GM10248 (cell line): ENCODE measurements around the gene TMEM242.

ENCODE experiments used
- CTCF ChIA-PET: fragments of 300-600 bp; sonication (Branson Sonifier 250); formaldehyde crosslinking; extraction: SDS; loops from one replicate; lab custom pipeline; 2021; ENCODE audit warnings: antibody characterized with exemption; lab: Yijun Ruan, JAX
- POLR2A ChIA-PET: fragments of 350-650 bp; sonication (Branson Sonifier 250); formaldehyde crosslinking; extraction: SDS; loops from one replicate; lab custom pipeline; 2020; ENCODE audit warnings: antibody characterized with exemption; lab: Yijun Ruan, JAX
- DNase-seq: peaks from one replicate; pipeline ENCODE4 v3.0.0; 2012; ENCODE audit errors: extremely low spot score
- TF ChIP-seq, protein P1 (sequence below): IDR thresholded peaks from 2 replicates; pipeline ENCODE4 v1.5.1; 2012; ENCODE audit warnings: mild to moderate bottlenecking, low read depth; ENCODE audit errors: extremely low read depth, missing control alignments, control extremely low read depth

The TMEM242 gene

DNA sequence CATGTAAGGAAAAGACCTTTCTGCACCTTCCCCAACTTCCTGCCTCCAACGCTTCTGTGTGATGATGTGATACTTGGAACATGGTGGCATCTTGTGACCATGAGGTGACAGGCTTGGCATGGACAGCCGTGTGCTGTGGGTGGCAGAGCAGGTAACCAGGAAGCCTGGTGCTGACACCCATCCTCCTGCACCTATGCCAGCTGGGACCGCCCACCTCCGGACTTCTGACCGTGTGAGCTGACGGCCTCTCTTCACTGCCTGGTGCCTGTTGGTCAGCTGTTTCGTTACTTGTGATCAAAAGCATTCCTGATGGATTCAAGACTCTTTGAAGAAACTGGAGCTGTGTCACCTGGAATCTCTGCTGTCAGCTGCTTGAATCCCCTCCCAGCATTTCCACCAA lies 70.3 kb downstream of the TMEM242 start:
- ChIA-PET CTCF (interaction anchor here (0.7 to 1.3 kb wide), 2 partner anchors 12 to 17 kb away, joined by 3 read pairs; no protein-coding TSS in a partner anchor), POLR2A (no interaction called here)
- no peak for DNase-seq
- TF ChIP-seq, protein P1, sequence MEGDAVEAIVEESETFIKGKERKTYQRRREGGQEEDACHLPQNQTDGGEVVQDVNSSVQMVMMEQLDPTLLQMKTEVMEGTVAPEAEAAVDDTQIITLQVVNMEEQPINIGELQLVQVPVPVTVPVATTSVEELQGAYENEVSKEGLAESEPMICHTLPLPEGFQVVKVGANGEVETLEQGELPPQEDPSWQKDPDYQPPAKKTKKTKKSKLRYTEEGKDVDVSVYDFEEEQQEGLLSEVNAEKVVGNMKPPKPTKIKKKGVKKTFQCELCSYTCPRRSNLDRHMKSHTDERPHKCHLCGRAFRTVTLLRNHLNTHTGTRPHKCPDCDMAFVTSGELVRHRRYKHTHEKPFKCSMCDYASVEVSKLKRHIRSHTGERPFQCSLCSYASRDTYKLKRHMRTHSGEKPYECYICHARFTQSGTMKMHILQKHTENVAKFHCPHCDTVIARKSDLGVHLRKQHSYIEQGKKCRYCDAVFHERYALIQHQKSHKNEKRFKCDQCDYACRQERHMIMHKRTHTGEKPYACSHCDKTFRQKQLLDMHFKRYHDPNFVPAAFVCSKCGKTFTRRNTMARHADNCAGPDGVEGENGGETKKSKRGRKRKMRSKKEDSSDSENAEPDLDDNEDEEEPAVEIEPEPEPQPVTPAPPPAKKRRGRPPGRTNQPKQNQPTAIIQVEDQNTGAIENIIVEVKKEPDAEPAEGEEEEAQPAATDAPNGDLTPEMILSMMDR, result no peak

DNA sequence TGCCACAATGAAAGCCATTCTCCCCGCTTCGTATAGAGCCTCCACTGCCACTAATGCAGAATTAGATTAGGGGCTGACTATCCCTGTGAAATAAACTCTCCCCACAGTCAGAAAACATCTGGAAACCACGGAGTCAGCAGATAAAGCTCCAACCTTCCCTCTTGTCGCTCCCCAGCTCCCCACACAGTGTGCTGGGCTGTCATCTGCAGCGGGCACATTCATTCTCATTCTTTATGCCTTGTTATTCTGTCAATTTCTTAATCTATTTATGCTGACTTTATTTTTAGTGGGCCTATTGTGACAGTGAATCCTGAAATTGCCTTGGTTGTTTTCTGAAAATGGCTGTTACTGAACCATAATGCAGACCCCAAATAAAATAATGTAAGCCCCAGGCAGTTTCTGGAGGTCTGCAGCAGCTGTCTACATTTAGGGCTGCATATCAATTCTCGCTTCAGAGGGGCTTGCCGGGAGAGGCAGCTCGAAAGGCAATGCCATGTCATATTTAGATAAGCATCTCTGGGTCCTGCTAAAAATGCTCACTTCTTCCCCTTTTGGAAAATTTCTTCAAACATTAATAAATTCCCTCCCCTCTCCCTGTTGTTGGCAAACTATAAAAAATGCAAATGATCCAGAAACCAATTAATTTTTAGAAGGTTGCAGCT lies 71.6 kb downstream of the TMEM242 start:
- CTCF ChIA-PET, result interaction anchor here (1.3 kb wide), 1 partner anchor 16 kb away, joined by 3 read pairs; no protein-coding TSS in a partner anchor

DNA sequence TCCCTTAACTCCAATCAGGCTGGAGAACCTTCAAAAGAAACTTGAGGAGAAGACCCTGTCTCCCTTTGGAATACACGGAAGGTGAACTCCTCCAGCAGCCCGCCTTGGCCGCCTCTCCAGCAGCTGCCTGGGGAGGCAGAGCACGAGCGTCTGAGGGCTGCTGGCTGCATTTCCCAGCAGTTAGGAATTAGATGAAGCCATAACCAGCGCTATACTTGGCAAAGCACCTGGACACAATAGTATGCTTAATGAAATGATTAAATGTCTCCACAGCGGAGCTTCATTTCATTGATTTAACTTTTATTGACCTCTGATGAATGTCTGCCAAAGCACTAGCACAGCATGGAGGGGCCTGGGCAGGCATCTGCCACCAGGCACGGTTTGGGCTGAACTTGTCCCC lies 73.5 kb downstream of the TMEM242 start:
- no peak for DNase-seq
- CTCF ChIA-PET, result no interaction called here

More for the DNA sequence above, 71.6 kb downstream of the TMEM242 start:
- TF ChIP-seq, protein P1, result no peak
- POLR2A ChIA-PET, result no interaction called here
- DNase-seq, result no peak

DNA sequence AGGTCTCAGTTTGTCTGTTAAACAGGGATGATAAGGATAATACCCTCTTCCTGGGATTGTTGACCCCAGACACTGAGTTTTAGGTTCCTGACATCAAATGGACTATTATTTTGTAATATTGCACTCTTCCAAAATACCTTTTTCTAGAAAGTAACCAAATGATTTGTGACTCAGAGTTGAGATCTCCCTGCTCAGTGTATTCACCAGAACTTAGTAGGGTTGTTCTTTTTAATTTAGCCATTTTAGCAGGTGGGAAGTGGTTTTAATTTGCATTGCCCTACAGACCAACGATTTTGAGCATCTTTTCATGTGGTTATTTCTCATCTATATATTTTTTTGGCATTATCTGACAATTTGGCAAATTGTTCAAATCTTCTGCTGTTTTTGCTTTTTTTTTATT lies 75.1 kb downstream of the TMEM242 start:
- ChIA-PET POLR2A (no interaction called here), CTCF (no interaction called here)
- TF ChIP-seq, protein P1, result no peak
- DNase-seq, result no peak

More for the DNA sequence above, 73.5 kb downstream of the TMEM242 start:
- POLR2A ChIA-PET, result no interaction called here
- TF ChIP-seq, protein P1, result no peak

DNA sequence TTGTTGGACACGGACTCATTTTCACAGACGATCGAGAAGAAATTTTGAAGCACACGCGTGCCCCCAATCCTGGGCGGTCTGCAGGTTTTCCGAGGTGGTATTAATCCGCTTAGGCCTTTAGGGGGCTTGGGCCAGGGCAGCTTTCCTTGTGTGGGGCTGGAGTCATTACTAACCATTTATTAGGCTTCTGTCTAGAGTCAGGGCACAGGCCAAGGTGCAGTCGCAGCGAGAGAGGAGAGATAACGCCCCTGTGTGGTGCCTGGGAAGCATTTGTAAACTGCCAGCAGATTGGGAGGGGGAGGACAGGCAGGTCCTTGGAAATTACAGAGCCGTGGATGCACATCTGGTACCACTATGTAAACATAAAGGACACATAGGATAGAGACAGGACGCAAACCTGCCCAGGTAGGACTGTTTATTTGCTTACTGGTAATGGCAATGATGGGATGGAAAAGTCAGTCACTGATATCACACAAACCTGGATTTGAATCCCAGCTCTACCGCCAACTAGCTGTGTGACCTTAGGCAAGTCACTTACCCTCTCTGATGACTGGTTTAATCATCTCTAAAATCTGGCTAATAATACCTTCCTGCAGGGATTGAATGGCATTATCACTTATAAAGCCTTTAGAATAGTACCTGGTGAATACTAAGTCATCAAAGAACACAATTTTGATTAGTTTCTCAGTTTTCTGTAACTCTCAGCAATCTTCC lies 76.4 kb downstream of the TMEM242 start:
- TF ChIP-seq, protein P1, result no peak
- ChIA-PET CTCF (no interaction called here), POLR2A (no interaction called here)
- no peak for DNase-seq

DNA sequence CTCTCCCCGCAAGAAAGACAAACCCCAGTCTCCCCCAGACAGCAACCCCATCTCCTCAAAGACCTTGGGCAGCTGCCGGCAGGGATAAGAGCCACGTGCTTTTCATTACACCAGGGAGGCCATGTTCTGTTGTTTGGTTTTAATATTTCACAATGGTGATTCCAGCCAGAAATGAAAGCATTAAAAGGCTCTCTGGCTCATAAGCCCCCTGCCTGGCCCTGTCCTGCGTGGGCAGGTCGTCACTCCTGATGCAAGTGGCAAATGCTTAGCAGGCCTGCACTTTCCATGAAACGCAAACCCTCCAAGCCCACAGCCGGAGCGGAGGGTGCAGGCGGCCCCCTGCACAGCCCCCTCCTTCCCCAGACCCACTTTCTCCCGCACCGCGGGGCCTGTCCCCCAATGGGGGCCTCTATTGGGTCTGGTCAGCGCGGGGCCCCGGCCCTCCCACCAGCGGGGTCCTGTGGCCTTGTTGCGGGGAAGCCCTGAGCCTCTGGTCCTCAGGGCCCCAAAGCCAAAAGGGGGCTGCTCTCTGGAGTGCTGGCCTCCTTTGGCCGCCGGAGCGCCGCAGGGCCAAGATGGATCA lies 77.2 kb downstream of the TMEM242 start:
- no peak for DNase-seq
- CTCF ChIA-PET, result interaction anchor here (1.0 kb wide), 1 partner anchor 10 kb away, joined by 3 read pairs; no protein-coding TSS in a partner anchor
- POLR2A ChIA-PET, result no interaction called here
- TF ChIP-seq, protein P1, result no peak
